OCI-LY7 (cell line): ENCODE results near the gene DNAH3. TPM values are rescaled to one million over a fixed set of nuclear protein-coding genes. Genes with fewer than 3 reads are reported as not detected.

ENCODE experiments used
- BruUV-seq: library from RNA; stranded (reverse); fragments of 400-500 nt; replicated peaks from 2 replicates; lab custom pipeline; 2021; lab: Mats Ljungman, UMichigan
- CTCF ChIA-PET: fragments of 300-600 bp; sonication (Branson Sonifier 250); formaldehyde crosslinking; loops from one replicate; lab custom pipeline; 2022; ENCODE audit warnings: antibody characterized with exemption; ENCODE audit not compliant: unreplicated experiment; lab: Charles Lee
- POLR2A ChIA-PET: fragments of 300-600 bp; sonication (Branson Sonifier 250); formaldehyde crosslinking; loops from one replicate; lab custom pipeline; 2022; ENCODE audit warnings: antibody characterized with exemption; lab: Charles Lee
- DNase-seq: peaks from one replicate; pipeline ENCODE4 v3.0.0-alpha.2; 2015; ENCODE audit warnings: low spot score
- H2AFZ ChIP-seq: fragments of 200-600 bp; sonication (generic), shearing (Covaris generic); 2 replicates; pipeline ENCODE4 v1.6.1; 2014; ENCODE audit warnings: mild to moderate bottlenecking, antibody characterized with exemption, low read length, moderate library complexity
- H3K27ac ChIP-seq: fragments of 200-600 bp; sonication (generic); 2 replicates; pipeline ENCODE4 v1.5.1; 2014; ENCODE audit warnings: mixed run types, low read depth, mild to moderate bottlenecking, moderate library complexity, low read length, inconsistent platforms; ENCODE audit not compliant: poor library complexity, severe bottlenecking
- H3K36me3 ChIP-seq: fragments of 200-600 bp; sonication (generic); 2 replicates; pipeline ENCODE4 v1.6.1; 2014; ENCODE audit warnings: mild to moderate bottlenecking, antibody characterized with exemption, low read length, moderate library complexity, mixed read lengths; ENCODE audit not compliant: insufficient read depth
- H3K4me1 ChIP-seq: fragments of 200-600 bp; sonication (generic); 2 replicates; pipeline ENCODE4 v1.5.1; 2014; ENCODE audit warnings: mild to moderate bottlenecking, low read length; ENCODE audit not compliant: insufficient read depth, poor library complexity, severe bottlenecking
- H3K4me2 ChIP-seq: fragments of 200-600 bp; sonication (generic); 2 replicates; pipeline ENCODE4 v1.6.1; 2014; ENCODE audit warnings: mild to moderate bottlenecking, low read length
- H3K4me3 ChIP-seq: fragments of 200-600 bp; sonication (generic); 2 replicates; pipeline ENCODE4 v1.5.1; 2014; ENCODE audit warnings: mild to moderate bottlenecking, low read depth, low read length; ENCODE audit not compliant: poor library complexity, severe bottlenecking
- H3K79me2 ChIP-seq: fragments of 200-600 bp; sonication (generic); 2 replicates; pipeline ENCODE4 v1.6.1; 2016; ENCODE audit warnings: low read depth, mild to moderate bottlenecking, low read length, moderate library complexity, mixed read lengths; ENCODE audit not compliant: insufficient read depth
- H3K9me2 ChIP-seq: fragments of 200-600 bp; sonication (generic); 2 replicates; pipeline ENCODE4 v1.6.1; 2016; ENCODE audit warnings: mild to moderate bottlenecking, low read length, mixed read lengths; ENCODE audit not compliant: insufficient read depth
- H3K9me3 ChIP-seq: fragments of 200-600 bp; sonication (generic); 2 replicates; pipeline ENCODE4 v1.6.1; 2014; ENCODE audit warnings: mild to moderate bottlenecking, mixed run types, low read length, mixed read lengths
- H4K20me1 ChIP-seq: fragments of 200-600 bp; sonication (generic); 2 replicates; pipeline ENCODE4 v1.6.1; 2014; ENCODE audit warnings: mild to moderate bottlenecking, antibody characterized with exemption, low read length, moderate library complexity, mixed read lengths; ENCODE audit not compliant: insufficient read depth
- EZH2phosphoT487 ChIP-seq: fragments of 200-600 bp; sonication (generic); IDR thresholded peaks from 2 replicates; pipeline ENCODE4 v1.6.1; 2018; ENCODE audit warnings: low read depth, borderline replicate concordance, mild to moderate bottlenecking, mixed run types, antibody characterized with exemption, low read length, moderate library complexity, mixed read lengths
- intact Hi-C: fragments of 100-400 bp; cut with micrococcal nuclease; formaldehyde crosslinking; loops from one replicate; pipeline ENCODE4 v1.10.0; 2022; ENCODE audit not compliant: unreplicated experiment
- total RNA-seq, 2 experiments: library from RNA; depleted of rRNA in 1 of 2; stranded (reverse); fragments of >200 nt in 1 of 2; shearing (Covaris generic) in 1 of 2; gene quantifications; 2 replicates each; pipeline ENCODE4 v1.2.3, GENCODE V29; 2014 to 2022
- TF ChIP-seq, protein P1 (sequence below): fragments of 200-600 bp; sonication (generic); conservative IDR thresholded peaks from 2 replicates; pipeline ENCODE4 v1.5.1; 2014; ENCODE audit warnings: mild to moderate bottlenecking, antibody characterized with exemption, low read length, moderate library complexity, mixed read lengths

DNAH3 gene
- total RNA-seq, 2 experiments from 2014 or later: not detected

DNA sequence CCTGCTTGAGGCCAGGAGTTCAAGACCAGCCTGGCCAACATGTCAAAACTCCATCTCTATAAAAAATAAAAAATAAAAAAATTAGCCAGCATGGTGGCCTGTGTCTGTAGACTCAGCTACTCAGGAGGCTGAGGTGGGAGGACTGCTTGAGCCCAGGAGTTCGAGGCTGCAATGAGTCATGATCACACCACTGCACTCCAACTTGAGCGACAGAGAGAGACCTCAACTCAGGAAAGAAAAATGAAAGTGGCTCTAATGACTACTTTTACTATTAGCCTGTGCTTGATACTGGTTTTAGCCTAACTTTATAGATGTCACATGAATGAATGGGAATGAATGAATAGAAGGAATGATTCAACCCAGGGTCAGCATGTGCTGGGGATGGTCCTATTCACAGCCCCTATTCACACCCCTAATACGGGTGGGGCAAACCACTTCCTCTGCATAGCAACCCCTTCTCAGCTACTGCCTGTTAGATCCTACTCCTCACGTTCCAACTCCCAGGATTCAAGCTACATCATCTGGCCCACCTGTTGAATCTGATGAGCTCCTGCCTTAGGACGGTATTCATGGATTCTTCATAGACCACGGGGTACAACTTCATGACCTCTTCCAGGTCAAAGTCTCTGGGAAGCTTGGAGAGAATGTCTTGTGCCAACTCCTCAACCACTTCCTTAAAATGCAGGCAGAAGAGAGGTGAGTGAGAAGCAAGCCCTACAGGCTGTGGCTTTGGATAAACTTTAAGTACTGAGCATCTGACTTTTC lies 209.6 kb downstream of the DNAH3 start:
- Histone ChIP-seq H3K4me3 (no peak overlapping the region), H3K4me2 (no peak overlapping the region), H3K4me1 (no peaks in the 10 kb centered on the region), H3K9me3 (no peaks in the 10 kb centered on the region), H3K9me2 (no peaks in the 10 kb centered on the region), H3K79me2 (no peaks in the 10 kb centered on the region), H3K36me3 (no peaks in the 10 kb centered on the region), H2AFZ (no peak overlapping the region), H4K20me1 (no peaks in the 10 kb centered on the region), H3K27ac (no peak overlapping the region)
- CTCF ChIA-PET: no interaction called here
- BruUV-seq: no TSS peak
- intact Hi-C loops: no loop called here
- POLR2A ChIA-PET: no interaction called here
- TF ChIP-seq EZH2phosphoT487: no peak
- TF ChIP-seq, protein P1, sequence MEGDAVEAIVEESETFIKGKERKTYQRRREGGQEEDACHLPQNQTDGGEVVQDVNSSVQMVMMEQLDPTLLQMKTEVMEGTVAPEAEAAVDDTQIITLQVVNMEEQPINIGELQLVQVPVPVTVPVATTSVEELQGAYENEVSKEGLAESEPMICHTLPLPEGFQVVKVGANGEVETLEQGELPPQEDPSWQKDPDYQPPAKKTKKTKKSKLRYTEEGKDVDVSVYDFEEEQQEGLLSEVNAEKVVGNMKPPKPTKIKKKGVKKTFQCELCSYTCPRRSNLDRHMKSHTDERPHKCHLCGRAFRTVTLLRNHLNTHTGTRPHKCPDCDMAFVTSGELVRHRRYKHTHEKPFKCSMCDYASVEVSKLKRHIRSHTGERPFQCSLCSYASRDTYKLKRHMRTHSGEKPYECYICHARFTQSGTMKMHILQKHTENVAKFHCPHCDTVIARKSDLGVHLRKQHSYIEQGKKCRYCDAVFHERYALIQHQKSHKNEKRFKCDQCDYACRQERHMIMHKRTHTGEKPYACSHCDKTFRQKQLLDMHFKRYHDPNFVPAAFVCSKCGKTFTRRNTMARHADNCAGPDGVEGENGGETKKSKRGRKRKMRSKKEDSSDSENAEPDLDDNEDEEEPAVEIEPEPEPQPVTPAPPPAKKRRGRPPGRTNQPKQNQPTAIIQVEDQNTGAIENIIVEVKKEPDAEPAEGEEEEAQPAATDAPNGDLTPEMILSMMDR: no peak
- DNase-seq: no peak

DNA sequence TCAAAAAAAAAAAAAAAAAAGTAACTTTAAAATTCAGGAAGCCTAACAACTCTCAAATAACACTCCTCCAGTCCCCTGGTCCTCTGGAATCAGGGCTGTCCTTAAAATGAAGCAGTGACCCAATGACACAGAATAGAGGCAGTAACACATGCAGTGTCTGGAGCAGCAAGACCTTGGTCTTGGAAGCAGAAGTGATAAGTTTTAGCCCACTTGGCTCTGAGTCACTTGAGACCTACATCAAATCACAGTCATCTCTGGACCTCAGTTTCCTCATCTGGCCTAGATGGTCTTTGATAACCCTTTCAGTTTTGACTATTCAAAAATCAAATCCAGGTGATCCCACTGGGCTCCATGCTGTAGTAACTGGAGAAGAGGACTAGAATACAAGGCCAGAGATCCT lies 211.0 kb downstream of the DNAH3 start:
- no peak for DNase-seq
- H3K79me2 ChIP-seq: no peaks in the 10 kb centered on the region
- intact Hi-C loops: no loop called here
- H2AFZ ChIP-seq: no peak overlapping the region
- no peak overlapping the region for H3K27ac ChIP-seq
- H3K4me2 ChIP-seq: no peak overlapping the region
- TF ChIP-seq, protein P1: no peak
- no peaks in the 10 kb centered on the region for H4K20me1 ChIP-seq
- CTCF ChIA-PET: no interaction called here
- no peaks in the 10 kb centered on the region for H3K36me3 ChIP-seq
- POLR2A ChIA-PET: interaction anchor here (0.7 kb wide), 1 partner anchor 50 kb away, joined by 4 read pairs; no protein-coding TSS in a partner anchor
- no peaks in the 10 kb centered on the region for H3K9me2 ChIP-seq
- H3K9me3 ChIP-seq: no peaks in the 10 kb centered on the region
- BruUV-seq: no TSS peak
- no peaks in the 10 kb centered on the region for H3K4me1 ChIP-seq
- H3K4me3 ChIP-seq: no peak overlapping the region

DNA sequence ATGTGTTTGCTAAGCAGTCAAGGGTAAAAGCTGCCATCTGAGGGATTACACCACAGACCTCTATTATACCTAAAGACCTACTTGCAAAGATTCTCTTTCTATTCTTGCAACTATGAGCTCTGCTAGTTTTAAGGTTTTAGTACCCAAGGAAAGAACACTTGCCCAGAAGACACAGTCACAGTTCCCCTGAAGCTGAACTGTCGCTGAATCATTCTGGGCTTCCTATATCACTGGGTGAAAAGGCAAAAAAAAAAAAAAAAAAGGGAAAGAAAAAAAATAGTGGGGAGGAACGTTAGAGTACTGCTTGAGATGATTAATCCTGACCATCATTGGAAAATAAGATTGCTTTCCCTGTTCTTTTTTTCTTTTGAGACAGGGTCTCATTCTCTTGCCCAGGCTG lies 212.2 kb downstream of the DNAH3 start:
- intact Hi-C loops: no loop called here
- Histone ChIP-seq H3K4me2 (no peak overlapping the region), H3K4me3 (no peak overlapping the region), H4K20me1 (no peaks in the 10 kb centered on the region), H3K4me1 (no peaks in the 10 kb centered on the region), H3K27ac (no peak overlapping the region), H3K9me2 (no peaks in the 10 kb centered on the region), H3K9me3 (no peaks in the 10 kb centered on the region), H2AFZ (no peak overlapping the region), H3K79me2 (no peaks in the 10 kb centered on the region), H3K36me3 (no peaks in the 10 kb centered on the region)
- no peak for DNase-seq
- no TSS peak for BruUV-seq
- ChIA-PET POLR2A (interaction anchor here (0.6 to 0.7 kb wide), 2 partner anchors 19 to 132 kb away, joined by 3 to 5 read pairs; partner anchors contain the start of genes ERI2 and REXO5), CTCF (no interaction called here)
- TF ChIP-seq, protein P1: no peak
- TF ChIP-seq EZH2phosphoT487: no peak
